GM12873 (cell line): ENCODE measurements around the gene CSHL1.
"Not testable (repeated sequence)": the region's sequence is repeated elsewhere in the genome, so short reads cannot be mapped to it uniquely, and the experiment has no call there.

Experiments
- CTCF ChIP-seq: IDR thresholded peaks from 2 replicates; pipeline ENCODE4 v1.5.1; 2012; ENCODE audit warnings: low read depth, mild to moderate bottlenecking, moderate library complexity, low read length, control low read depth; ENCODE audit not compliant: insufficient read depth; ENCODE audit errors: missing control alignments

The CSHL1 gene

GRCh38 chr17:63873577-63873976 is 37.5 kb downstream of the CSHL1 start, which contains the start of gene CSH2:
TSS of gene CSH2 (minus strand) at chr17:63873677. CDS start at chr17:63873614, 63 bp downstream.
- not testable (repeated sequence) for TF ChIP-seq CTCF

GRCh38 chr17:63869491-63870291 is 41.4 kb downstream of the CSHL1 start:
- peak; percentile 39 for TF ChIP-seq CTCF

GRCh38 chr17:63866625-63867024 is 44.4 kb downstream of the CSHL1 start:
- TF ChIP-seq CTCF, result peak; percentile 25
